ENCODE data around the gene SLC6A14.

Gene SLC6A14, protein sequence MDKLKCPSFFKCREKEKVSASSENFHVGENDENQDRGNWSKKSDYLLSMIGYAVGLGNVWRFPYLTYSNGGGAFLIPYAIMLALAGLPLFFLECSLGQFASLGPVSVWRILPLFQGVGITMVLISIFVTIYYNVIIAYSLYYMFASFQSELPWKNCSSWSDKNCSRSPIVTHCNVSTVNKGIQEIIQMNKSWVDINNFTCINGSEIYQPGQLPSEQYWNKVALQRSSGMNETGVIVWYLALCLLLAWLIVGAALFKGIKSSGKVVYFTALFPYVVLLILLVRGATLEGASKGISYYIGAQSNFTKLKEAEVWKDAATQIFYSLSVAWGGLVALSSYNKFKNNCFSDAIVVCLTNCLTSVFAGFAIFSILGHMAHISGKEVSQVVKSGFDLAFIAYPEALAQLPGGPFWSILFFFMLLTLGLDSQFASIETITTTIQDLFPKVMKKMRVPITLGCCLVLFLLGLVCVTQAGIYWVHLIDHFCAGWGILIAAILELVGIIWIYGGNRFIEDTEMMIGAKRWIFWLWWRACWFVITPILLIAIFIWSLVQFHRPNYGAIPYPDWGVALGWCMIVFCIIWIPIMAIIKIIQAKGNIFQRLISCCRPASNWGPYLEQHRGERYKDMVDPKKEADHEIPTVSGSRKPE

DNA sequence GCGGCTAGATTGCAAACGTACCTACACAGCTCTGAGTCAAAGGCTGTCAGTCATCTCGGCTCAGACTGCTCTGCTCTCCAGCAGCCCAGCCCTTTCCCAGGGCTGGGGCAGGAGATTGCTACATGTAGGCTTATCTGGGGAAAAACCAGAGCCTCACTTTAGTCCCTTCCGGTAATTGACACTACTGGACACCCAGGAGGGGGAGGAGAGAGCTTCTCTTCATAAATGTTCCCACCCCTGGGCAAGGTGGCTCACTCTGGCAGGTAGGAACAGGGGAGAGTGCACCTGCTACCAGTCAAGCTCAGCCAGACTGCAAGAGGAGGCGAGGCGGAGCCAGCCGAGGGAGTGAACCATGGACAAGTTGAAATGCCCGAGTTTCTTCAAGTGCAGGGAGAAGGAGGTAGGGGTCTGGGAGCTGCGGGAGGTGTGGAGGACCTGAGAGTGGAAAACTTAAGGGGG lies at the start of gene SLC6A14:
TSS of gene SLC6A14 (plus strand) at position 249 of the 459 bp plus-strand sequence. CDS start at position 353, 104 bp downstream.
- peak; percentile 37 for DNase-seq (ENCODE audit: low spot score)

DNA sequence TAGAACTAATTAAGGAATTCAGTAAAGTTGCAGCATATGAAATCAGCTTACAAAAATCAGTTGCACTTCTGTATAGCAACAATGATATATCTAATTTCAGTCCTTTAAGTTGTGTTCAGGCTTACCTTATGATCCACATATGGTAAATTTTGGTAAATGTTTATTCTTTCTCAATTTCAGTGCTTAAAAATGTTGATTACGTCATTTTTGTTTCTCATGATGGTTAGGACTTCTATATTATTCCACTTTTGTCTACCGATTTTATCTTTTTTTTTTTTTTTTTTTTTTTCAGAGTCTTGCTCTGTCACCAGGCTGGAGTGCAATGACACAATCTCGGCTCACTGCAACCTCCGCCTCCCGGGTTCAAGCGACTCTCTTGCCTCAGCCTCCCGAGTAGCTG lies 40.7 kb upstream of the SLC6A14 start:
- DNase-seq (ENCODE audit: low spot score), result no peak

DNA sequence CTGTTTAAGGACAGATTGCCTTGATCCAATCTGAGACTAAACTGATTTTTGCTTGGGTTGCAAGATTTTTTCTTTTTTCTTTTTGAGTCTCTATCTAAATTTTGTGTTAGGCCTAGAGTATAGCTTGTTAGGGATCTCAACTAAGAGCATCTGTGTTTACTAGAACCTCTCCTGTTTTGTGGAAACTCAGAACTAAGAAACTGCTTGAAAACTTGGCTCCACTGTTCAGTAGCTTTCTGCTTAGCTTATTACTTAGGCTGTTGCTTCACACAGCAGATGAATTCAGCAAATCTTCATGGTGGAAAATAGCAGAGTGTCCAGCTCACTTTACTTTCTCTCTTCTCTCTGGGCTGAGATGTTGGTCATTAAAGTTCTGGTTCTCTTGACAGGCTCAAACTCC lies 36.7 kb upstream of the SLC6A14 start:
- no peak for DNase-seq (ENCODE audit: low spot score)

DNA sequence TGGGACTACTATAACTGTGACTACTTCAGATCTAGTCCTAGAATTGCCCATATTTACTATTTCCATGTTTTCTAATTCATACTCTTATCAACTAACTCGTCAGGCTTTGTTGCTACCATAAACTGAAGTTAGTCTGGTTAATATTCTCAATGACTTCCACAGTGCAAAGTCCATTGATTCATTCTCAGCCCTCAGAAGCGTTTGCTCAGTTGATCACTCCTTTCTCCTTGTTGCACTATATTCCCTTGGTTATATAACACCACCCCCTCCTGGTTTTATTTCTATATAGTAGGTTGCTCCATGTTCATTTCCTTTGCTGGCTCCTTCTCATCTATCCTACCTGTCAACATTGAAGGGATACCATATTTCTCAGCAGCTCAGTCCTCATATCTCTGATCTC lies 27.2 kb upstream of the SLC6A14 start:
- peak; percentile 12 for DNase-seq (ENCODE audit: low spot score)

DNA sequence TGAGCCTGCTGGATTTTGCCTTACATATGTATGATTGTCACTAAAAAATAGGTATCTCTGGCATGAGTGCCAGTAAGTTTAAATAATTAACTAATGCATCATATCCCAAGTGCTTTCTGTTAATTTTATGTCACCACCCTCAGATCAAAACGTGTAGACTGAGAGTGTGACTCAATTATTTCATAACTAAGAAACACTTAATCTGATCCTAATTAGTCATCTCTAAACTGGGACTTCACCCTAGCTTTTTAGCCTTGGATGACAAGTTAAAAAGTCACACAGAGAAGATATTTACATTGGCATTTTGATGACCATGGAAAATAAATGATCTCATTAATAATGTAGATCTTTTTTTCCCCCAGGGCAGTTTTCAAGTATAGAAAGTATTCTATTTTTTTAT lies 23.1 kb upstream of the SLC6A14 start:
- no peak for DNase-seq (ENCODE audit: low spot score)

DNA sequence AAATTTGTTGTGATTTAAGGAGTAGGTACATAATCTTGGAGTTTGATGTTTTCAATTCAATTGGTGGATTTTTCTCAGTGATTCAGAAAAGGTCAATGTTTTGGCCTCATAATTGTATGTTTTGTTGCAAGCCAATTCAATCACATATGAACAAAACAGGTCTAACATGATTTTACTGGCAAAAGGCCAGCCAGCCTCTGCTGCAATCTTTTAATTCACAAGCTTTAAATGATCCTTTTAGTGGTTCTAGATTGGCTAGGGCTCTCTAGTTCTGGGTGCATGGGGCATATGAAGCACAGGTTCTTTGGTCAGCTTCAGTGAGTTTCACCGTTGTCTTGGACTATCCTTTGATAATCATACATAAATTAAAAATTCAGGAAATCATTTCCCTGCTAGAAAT lies 19.2 kb upstream of the SLC6A14 start:
- DNase-seq (ENCODE audit: low spot score), result no peak

DNA sequence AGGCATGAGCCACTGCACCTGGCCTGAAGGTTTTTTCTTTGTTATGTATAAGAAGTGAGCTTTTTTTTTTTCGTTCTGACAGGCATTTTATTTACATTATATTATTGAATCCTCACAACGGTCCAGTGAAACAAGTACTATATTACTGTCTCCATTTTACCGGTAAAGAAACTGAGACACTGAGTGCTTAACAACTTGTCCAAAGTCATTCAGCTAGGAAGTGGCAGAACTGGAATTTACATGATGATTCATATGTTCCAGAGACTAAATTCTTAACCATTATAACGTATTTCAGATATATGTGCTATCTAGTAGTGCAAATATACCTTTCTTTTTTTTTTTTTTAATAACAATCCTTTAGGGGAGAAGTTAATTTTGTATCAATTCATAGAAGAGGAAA lies 18.4 kb upstream of the SLC6A14 start:
- DNase-seq (ENCODE audit: low spot score), result no peak

DNA sequence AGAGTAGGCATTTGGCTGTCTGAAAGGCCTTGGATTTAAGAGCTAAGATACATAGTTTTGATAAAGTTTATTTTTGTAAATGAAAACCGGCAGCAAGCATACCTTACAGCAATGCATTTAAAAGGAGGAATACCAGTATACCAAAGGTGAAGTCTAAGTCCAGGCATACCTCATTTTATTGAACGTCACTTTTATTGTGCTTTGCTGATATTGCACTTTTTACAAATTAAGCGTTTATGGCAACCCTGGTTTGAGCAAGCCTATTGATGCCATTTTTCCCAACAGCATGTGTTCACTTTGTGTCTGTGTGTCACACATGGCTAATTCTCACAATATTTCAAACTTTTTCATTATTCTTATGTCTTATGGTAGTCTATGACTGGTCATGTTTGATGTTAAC lies 8.4 kb upstream of the SLC6A14 start:
- no peak for DNase-seq (ENCODE audit: low spot score)

DNA sequence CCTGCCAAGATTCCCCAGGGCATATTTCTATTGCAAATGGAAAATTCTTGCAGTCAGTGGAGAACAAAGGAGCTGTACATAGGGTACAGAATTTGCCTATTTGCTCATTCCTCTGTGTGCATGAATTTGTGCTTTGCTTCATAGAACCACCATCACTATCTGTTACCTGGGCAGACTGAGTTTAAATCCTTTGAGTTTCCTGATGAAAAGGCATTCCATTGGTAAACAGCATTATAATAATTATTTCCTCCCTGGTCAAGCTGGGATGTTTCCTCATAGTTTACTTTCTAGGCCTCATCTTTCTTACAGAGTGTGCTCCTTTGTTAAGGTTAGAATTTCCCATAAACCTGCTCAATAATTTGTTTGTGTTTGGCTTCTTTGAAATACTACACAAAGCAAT lies 809 bp upstream of the SLC6A14 start:
- DNase-seq (ENCODE audit: low spot score), result peak; percentile 10

DNA sequence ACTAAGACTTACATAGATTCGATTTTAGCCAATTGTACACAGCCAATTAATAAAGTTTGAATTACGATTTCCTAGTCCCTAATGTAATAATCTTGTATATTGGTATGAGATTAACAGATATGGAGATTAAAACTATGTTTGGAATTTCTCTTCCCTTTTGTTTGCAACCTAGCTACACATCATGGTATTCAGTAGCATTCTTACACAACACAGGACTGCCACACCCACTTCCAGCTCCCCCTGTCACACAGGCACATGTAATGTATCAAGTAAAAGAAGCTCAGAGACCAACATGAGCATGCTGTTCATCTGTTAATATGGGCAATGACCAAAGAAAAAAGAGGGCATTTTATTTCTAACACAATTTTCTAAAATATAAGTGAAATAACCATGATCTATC lies 12.8 kb downstream of the SLC6A14 start:
- DNase-seq (ENCODE audit: low spot score), result peak; percentile 7

DNA sequence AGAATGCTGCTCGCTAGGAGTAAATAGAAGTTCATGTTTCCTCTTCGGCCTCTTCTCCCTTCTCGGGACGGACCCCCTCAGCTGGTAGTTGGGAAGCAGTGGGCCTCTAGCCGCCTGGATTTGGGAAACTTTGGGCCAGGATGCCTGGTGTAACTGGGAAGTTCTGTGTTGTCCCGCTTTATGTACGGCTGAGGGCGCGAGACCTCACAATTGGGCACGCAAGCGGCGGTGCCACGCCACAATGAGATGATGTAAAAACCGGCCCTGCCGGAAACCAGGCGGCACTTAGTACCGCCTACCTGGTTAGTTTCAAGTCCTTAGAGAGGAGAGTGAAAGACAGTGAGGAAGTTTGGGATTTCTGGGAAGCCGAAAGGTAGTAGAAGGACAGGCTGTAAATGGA lies 26.4 kb downstream of the SLC6A14 start, which contains the start of gene CT83:
TSS of gene CT83 (minus strand) at position 155 of the 400 bp plus-strand sequence. CDS start at position 35, 120 bp downstream.
- DNase-seq (ENCODE audit: low spot score), result no peak

DNA sequence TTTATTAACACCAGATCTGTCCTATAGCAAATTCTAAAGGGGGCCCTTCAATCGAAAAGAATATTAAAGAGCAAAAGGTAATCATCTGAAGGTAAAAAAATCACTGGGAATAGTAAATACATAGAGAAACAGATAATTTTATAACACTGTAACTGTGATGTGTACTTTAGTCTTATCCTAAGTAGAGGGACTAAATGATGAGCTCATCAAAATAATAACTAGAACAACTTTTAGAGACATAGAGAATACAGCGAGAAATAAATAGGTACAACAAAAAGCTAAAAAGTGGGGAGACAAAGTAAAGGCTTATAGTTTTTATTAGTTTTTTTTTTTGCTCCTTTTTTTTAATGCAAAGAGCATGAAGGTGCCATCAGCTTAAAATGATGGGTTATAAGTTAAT lies 43.7 kb downstream of the SLC6A14 start:
- no peak for DNase-seq (ENCODE audit: low spot score)

DNA sequence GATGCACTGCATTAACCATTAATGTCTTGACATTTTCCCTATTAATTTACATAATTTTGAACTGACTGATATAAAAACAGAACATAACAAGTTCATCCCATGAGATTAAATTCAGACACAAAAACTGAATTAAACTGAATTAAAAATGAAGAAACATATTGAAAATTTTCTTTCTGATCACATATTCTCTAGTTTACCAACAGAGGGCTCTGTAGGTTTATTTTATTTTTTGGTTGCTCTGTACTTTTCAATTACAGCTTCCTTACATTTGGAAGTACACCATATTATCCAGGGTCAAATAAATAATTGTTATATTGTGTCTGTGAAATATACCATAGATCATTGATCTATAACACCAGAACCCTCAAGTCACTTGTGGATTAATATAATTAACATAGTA lies 53.7 kb downstream of the SLC6A14 start:
- no peak for DNase-seq (ENCODE audit: low spot score)

DNA sequence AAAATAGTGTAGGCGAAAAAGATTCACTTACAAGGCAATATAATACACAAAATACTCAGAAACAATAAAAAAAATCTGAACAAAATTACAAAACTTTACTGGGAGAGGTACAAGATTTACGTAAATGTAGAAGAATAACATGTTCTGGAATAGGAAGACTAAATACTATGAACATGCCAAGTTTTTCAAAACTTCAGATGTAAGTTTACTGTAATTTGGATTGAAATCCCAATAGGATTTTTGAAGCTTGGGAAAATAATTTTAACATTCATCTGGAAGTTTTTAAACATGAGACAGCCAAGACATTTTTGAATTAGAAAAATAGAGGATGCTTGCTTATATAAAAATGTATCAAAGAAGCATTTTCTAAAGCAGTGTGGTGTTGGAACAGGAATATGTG lies 56.9 kb downstream of the SLC6A14 start:
- DNase-seq (ENCODE audit: low spot score), result no peak

DNA sequence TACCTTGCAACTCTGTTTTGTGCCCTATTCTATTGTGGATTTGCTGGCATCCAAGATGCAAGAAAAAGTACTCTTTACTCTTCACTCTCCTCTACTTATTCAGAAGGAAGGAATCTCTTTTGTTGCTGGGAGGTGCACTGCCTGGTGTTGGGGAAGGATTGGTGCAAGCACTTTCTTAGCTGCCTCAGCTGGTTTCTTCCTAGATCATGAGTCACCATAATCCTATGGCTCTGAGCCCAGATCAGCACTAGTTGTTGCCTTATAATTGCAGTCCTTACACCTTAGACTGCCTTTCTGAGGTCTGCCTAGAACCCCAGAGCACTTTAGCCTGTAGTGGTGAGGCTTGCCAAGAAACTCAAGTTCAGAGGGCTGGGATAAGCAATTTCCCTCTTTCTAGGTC lies 63.4 kb downstream of the SLC6A14 start:
- DNase-seq (ENCODE audit: low spot score), result no peak

Data from HuH-7 (cell line).